ENCODE measurements around the gene PPP6R1. TPM values are rescaled to one million over a fixed set of nuclear protein-coding genes. Genes with fewer than 3 reads are reported as not detected.
A peak's percentile ranks its signal among the peaks of the same experiment; 100 is the strongest.

Gene PPP6R1
- total and polyA plus RNA-seq, 2 of the 13 experiments (the other 11 are each of a cell fraction or from before 2014, with no cell fraction given) = 25.8 to 54.0 TPM

DNA sequence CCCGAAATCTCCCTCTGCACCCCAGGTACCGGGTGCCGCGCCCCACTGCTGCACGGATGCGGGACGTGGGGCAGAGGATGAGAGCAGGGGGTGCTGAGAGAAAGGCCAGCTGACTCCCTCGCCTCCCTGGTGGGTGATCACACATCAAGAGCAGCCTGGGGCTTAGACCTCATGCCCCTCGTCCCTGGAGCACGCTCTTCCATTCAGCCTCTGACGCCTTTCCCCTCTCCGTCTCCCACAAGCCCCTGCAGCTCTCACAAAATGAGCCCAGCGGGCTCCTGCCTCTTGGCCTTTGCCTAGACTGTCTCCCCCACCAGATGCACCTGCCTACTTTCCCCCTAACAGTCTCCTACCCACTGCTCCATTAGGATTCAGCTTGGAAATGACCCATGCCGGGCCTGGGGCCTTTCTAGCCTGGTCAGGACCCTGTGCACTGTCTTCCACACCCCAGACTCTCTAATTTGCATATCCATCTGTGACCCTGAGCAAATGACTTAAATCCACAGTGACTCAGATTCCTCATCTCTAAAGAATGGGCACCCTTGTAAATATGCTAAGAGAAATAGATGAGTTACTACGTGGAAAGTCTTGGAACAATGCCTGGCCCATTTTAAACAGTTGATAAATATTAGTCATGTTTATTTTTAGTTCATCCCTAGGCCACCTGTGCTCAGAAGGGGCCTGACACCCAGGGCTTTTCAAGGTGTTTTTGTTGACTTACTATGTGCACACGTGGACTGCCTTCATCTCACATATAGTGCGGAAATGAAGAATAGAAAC, 48.9 kb downstream of the PPP6R1 start (continued):
- TF ChIP-seq, protein P1, sequence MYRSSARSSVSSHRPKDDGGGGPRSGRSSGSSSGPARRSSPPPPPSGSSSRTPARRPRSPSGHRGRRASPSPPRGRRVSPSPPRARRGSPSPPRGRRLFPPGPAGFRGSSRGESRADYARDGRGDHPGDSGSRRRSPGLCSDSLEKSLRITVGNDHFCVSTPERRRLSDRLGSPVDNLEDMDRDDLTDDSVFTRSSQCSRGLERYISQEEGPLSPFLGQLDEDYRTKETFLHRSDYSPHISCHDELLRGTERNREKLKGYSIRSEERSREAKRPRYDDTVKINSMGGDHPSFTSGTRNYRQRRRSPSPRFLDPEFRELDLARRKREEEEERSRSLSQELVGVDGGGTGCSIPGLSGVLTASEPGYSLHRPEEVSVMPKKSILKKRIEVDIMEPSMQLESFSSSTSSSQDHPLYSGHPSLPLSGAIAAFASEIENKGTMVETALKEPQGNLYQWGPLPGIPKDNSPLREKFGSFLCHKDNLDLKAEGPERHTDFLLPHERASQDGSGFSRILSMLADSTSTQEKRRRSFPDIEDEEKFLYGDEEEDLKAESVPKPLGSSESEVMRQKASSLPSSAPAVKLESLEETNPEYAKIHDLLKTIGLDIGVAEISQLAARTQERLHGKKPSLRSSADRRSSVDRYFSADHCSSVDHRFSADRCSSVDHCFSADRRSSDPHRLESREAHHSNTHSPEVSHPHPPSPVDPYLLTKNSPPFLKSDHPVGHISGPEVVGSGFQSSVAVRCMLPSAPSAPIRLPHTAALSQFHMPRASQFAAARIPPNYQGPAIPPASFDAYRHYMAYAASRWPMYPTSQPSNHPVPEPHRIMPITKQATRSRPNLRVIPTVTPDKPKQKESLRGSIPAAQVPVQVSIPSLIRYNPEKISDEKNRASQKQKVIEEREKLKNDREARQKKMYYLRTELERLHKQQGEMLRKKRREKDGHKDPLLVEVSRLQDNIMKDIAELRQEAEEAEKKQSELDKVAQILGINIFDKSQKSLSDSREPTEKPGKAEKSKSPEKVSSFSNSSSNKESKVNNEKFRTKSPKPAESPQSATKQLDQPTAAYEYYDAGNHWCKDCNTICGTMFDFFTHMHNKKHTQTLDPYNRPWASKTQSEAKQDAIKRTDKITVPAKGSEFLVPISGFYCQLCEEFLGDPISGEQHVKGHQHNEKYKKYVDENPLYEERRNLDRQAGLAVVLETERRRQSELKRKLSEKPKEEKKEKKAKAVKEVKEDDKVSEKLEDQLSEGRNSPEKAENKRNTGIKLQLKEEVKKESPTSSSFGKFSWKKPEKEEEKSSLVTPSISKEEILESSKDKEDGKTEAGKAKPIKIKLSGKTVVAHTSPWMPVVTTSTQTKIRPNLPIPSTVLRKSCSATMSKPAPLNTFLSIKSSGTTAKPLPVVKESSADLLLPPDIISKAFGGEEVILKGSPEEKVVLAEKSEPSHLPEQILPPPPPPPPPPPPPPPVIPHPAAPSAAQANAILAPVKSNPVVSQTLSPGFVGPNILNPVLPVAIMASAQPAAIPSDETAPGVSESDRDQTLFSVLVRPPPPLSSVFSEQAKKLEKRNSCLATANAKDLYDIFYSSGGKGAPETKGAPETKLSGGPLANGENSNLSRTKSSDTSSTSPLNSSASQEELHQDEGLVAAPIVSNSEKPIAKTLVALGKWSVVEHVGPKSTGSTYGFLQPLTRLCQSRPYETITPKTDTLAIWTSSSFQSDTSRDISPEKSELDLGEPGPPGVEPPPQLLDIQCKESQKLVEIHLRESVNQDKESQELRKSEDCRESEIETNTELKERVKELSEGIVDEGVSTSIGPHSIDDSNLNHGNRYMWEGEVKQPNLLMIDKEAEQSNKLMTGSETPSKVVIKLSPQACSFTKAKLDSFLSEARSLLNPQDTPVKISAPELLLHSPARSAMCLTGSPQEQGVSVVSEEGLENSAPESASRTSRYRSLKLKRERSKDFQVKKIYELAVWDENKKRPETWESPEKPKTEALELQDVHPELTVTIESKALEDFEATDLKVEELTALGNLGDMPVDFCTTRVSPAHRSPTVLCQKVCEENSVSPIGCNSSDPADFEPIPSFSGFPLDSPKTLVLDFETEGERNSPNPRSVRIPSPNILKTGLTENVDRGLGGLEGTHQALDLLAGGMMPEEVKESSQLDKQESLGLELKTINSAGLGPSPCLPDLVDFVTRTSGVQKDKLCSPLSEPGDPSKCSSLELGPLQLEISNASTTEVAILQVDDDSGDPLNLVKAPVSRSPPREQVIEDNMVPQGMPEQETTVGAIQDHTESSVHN (CRISPR knock-in tag; IDR thresholded peaks at IDR 0.05) = peak; percentile 77; the same call in 1 of the 2 replicates
- TF ChIP-seq NFYC (CRISPR knock-in tag; IDR thresholded peaks at IDR 0.05) (no peak), ZNF232 (CRISPR knock-in tag; IDR thresholded peaks at IDR 0.05; ENCODE audit: borderline replicate concordance) (peak; percentile 86; the same call in 1 of the 2 replicates), ESRRA (CRISPR knock-in tag; IDR thresholded peaks at IDR 0.05; ENCODE audit: low read depth) (0 out of 2 replicates have a peak, but pooled peaks have one; percentile 46), CHD2 (IDR thresholded peaks at IDR 0.05; ENCODE audit: low read depth, low read length) (no peak), ZNF326 (CRISPR knock-in tag; IDR thresholded peaks at IDR 0.05; ENCODE audit: borderline replicate concordance) (no peak), POGZ (CRISPR knock-in tag; IDR thresholded peaks at IDR 0.05) (no peak), MXI1 (IDR thresholded peaks at IDR 0.05; ENCODE audit: borderline replicate concordance, low read depth, low read length) (peak; percentile 83; the same call in 1 of the 3 replicates), RNF2 (conservative IDR thresholded peaks at IDR 0.05; ENCODE audit: low read depth) (peak; percentile 90; the same call in 1 of the 2 replicates), FOXK1 (CRISPR knock-in tag; IDR thresholded peaks at IDR 0.05; ENCODE audit: borderline replicate concordance, low read depth) (peak; percentile 40; the same call in 1 of the 2 replicates), ZNF841 (CRISPR knock-in tag; IDR thresholded peaks at IDR 0.05; ENCODE audit: borderline replicate concordance) (no peak), JUND (CRISPR knock-in tag; IDR thresholded peaks at IDR 0.05) (no peak), HNRNPUL1 (IDR thresholded peaks at IDR 0.05; ENCODE audit: low read depth, low read length) (no peak), TAF1 (CRISPR knock-in tag; IDR thresholded peaks at IDR 0.05) (no peak), REPIN1 (CRISPR knock-in tag; IDR thresholded peaks at IDR 0.05; ENCODE audit: borderline replicate concordance, low read depth) (no peak), HCFC1 (IDR thresholded peaks at IDR 0.05; ENCODE audit: low read depth, low read length) (no peak), KAT7 (CRISPR knock-in tag; IDR thresholded peaks at IDR 0.05; ENCODE audit: borderline replicate concordance) (no peak), HNF4A (CRISPR knock-in tag; IDR thresholded peaks at IDR 0.05) (no peak), ISL2 (CRISPR knock-in tag; IDR thresholded peaks at IDR 0.05) (0 out of 2 replicates have a peak, but pooled peaks have one; percentile 21), KDM2A (CRISPR knock-in tag; IDR thresholded peaks at IDR 0.05; ENCODE audit: borderline replicate concordance, low read depth) (no peak)
- TF ChIP-seq, protein P2, sequence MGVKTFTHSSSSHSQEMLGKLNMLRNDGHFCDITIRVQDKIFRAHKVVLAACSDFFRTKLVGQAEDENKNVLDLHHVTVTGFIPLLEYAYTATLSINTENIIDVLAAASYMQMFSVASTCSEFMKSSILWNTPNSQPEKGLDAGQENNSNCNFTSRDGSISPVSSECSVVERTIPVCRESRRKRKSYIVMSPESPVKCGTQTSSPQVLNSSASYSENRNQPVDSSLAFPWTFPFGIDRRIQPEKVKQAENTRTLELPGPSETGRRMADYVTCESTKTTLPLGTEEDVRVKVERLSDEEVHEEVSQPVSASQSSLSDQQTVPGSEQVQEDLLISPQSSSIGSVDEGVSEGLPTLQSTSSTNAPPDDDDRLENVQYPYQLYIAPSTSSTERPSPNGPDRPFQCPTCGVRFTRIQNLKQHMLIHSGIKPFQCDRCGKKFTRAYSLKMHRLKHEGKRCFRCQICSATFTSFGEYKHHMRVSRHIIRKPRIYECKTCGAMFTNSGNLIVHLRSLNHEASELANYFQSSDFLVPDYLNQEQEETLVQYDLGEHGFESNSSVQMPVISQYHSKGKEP (CRISPR knock-in tag; IDR thresholded peaks at IDR 0.05) = no peak
